Measurements from ENCODE around the gene SNX25. TPM values are rescaled to one million over a fixed set of nuclear protein-coding genes. Genes with fewer than 3 reads are reported as not detected.

Gene SNX25
- total RNA-seq, 1 donor from 2014 or later = 13.0 TPM

DNA sequence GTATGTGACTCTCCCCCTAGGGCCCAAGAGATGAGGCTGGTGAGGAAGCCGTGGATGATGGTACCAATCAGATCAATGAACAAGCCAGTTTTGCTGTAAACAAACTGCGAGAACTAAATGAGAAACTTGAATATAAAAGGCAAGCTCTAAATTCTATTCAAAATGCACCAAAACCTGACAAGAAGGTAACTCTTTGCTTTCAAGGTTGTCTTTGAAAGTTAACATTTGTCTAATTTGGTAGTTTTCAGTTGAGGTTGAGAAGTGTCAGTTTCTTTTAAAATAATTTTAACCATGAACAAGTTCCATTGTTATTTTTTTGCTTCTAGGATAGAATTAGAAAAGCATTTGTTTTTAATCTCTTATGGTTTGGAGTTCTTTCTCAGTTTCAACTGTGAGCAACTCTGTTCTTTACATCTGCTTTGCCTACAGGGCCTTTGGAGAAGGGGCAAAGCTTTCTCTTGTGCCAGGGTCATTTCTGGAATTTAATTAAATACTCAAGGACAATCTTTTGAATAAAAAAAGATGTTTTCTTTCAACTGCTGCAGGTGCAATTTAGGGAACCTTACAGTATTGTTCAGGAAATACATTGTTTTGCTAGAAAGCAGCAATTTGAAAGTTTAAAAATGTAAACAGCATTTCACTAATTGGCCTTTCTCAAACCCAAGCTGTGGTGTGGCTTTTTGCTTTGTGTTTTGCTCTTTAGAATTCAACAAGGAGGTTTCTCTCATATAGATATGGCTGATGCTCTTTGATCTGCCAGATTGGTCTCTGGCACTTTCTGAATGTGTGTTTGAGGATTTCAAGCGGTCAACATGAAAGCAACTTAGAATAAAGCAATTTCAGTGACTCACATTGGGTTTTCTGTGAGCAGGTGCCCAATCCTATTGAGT lies 123.4 kb downstream of the SNX25 start:
- H3K36me3 ChIP-seq = no peaks in the 10 kb centered on the region
- H3K27ac ChIP-seq = no peak overlapping the region
- no peaks in the 10 kb centered on the region for H3K27me3 ChIP-seq
- H3K4me1 ChIP-seq = no peaks in the 10 kb centered on the region
- intact Hi-C loops (cut with DNase I) = no loop called here
- TF ChIP-seq POLR2AphosphoS5 (IDR thresholded peaks at IDR 0.05; ENCODE audit: insufficient read depth in 1 of 2, low read depth in 1 of 2) = no peak
- no peak for TF ChIP-seq CTCF (IDR thresholded peaks at IDR 0.05)
- TF ChIP-seq POLR2A (IDR thresholded peaks at IDR 0.05) = no peak
- H3K4me3 ChIP-seq = no peak overlapping the region
- DNase-seq (ENCODE audit: extremely low spot score in 2 of 2) = no peak
- H3K9me3 ChIP-seq = no peaks in the 10 kb centered on the region

GRCh38 chr4:185334326-185334725 lies 124.9 kb downstream of the SNX25 start:
- peaks cover 0 to 6% of the 10 kb centered on the region in 2 donors for H3K36me3 ChIP-seq
- no peaks in the 10 kb centered on the region for H3K27me3 ChIP-seq
- no peak overlapping the region for H3K27ac ChIP-seq
- TF ChIP-seq POLR2A (IDR thresholded peaks at IDR 0.05) = no peak
- no peaks in the 10 kb centered on the region for H3K9me3 ChIP-seq
- intact Hi-C loops (cut with DNase I) = no loop called here
- no peak overlapping the region for H3K4me3 ChIP-seq
- H3K4me1 ChIP-seq = no peaks in the 10 kb centered on the region
- DNase-seq (ENCODE audit: extremely low spot score in 2 of 2) = no peak

- intact Hi-C loops (cut with DNase I) = no loop called here
Measured at GRCh38 chr4:185335579-185335978, 126.2 kb downstream of the SNX25 start.

DNA sequence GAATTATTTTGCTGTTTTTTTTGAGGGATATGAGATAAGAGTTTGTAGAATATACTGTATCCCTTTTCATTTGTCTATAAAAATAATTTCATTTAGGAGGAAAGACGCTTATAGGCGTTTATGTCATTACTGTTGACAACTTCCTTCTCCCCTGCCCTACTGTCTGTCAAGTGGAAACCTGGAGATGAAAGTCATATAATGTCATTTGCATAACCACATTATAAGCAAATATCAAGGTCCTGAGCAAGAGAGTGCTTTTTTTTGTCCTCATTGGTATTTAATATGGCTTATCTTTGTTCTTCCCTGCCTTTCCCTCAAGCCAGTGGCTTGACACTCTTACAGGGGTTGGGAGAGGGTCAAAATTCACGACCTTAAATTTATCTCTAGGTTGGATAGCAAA lies 130.5 kb downstream of the SNX25 start:
- Histone ChIP-seq H3K4me3 (no peak overlapping the region), H3K9me3 (no peaks in the 10 kb centered on the region), H3K27ac (no peak overlapping the region), H3K36me3 (peaks cover 0 to 6% of the 10 kb centered on the region in 2 donors), H3K27me3 (no peaks in the 10 kb centered on the region), H3K4me1 (no peaks in the 10 kb centered on the region)
- TF ChIP-seq POLR2A (IDR thresholded peaks at IDR 0.05) (no peak), POLR2AphosphoS5 (IDR thresholded peaks at IDR 0.05; ENCODE audit: insufficient read depth in 1 of 2, low read depth in 1 of 2) (no peak)
- DNase-seq (ENCODE audit: extremely low spot score in 2 of 2) = no peak
- intact Hi-C loops (cut with DNase I) = no loop called here

More at GRCh38 chr4:185335579-185335978, 126.2 kb downstream of the SNX25 start:
- peaks cover 0 to 6% of the 10 kb centered on the region in 2 donors for H3K36me3 ChIP-seq
- no peak overlapping the region for H3K4me3 ChIP-seq
- no peak overlapping the region for H3K27ac ChIP-seq
- no peaks in the 10 kb centered on the region for H3K27me3 ChIP-seq
- H3K4me1 ChIP-seq = no peaks in the 10 kb centered on the region
- no peak for DNase-seq (ENCODE audit: extremely low spot score in 2 of 2)
- TF ChIP-seq POLR2AphosphoS5 (IDR thresholded peaks at IDR 0.05; ENCODE audit: insufficient read depth in 1 of 2, low read depth in 1 of 2) (no peak), POLR2A (IDR thresholded peaks at IDR 0.05) (no peak), CTCF (IDR thresholded peaks at IDR 0.05) (no peak)
- H3K9me3 ChIP-seq = no peaks in the 10 kb centered on the region

DNA sequence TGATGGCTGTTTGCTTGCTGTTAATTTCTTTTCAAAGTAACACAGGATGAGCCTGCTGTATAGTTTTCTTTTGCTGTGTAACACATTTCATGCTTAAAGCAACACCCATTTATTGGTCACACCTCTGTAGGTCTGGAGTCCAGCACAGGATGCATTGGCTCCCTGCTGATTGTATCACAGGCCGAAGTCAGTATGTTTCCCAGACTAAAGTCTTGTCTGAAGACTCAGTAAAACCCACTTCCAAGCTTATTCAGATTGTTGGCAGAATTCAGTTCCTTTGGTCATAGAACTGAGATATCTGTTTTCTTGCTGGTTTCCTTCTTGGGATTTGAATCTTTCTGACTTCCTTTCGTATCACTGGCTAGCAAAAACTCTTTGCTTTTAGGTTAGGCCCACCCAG lies 132.0 kb downstream of the SNX25 start:
- Histone ChIP-seq H3K9me3 (no peaks in the 10 kb centered on the region), H3K36me3 (peaks cover 0 to 6% of the 10 kb centered on the region in 2 donors), H3K27ac (no peak overlapping the region), H3K27me3 (no peaks in the 10 kb centered on the region), H3K4me3 (no peak overlapping the region), H3K4me1 (no peaks in the 10 kb centered on the region)
- intact Hi-C loops (cut with DNase I) = no loop called here
- TF ChIP-seq POLR2A (IDR thresholded peaks at IDR 0.05) (no peak), CTCF (IDR thresholded peaks at IDR 0.05) (no peak), POLR2AphosphoS5 (IDR thresholded peaks at IDR 0.05; ENCODE audit: insufficient read depth in 1 of 2, low read depth in 1 of 2) (no peak)
- DNase-seq (ENCODE audit: extremely low spot score in 2 of 2) = no peak

- H3K36me3 ChIP-seq = peaks cover 0 to 6% of the 10 kb centered on the region in 2 donors
- H3K9me3 ChIP-seq = no peaks in the 10 kb centered on the region
Measured at GRCh38 chr4:185341841-185342240, 132.4 kb downstream of the SNX25 start.

More at GRCh38 chr4:185341841-185342240, 132.4 kb downstream of the SNX25 start:
- Histone ChIP-seq H3K4me3 (no peak overlapping the region), H3K4me1 (no peaks in the 10 kb centered on the region), H3K27ac (no peak overlapping the region), H3K27me3 (no peaks in the 10 kb centered on the region)
- no peak for DNase-seq (ENCODE audit: extremely low spot score in 2 of 2)
- TF ChIP-seq CTCF (IDR thresholded peaks at IDR 0.05) = no peak
- TF ChIP-seq POLR2AphosphoS5 (IDR thresholded peaks at IDR 0.05; ENCODE audit: insufficient read depth in 1 of 2, low read depth in 1 of 2) = no peak
- TF ChIP-seq POLR2A (IDR thresholded peaks at IDR 0.05) = no peak
- intact Hi-C loops (cut with DNase I) = no loop called here

Data from vagina (tissue), 2 donors.